GM18861 (cell line): ENCODE results near the gene HAUS3.
A peak's percentile ranks its signal among the peaks of the same experiment; 100 is the strongest.

Experiments
- ATAC-seq: cut with Tn5 transposase; IDR thresholded peaks from one replicate; pipeline ENCODE4 v1.9.1; 2021; ENCODE audit not compliant: unreplicated experiment

Gene HAUS3

DNA sequence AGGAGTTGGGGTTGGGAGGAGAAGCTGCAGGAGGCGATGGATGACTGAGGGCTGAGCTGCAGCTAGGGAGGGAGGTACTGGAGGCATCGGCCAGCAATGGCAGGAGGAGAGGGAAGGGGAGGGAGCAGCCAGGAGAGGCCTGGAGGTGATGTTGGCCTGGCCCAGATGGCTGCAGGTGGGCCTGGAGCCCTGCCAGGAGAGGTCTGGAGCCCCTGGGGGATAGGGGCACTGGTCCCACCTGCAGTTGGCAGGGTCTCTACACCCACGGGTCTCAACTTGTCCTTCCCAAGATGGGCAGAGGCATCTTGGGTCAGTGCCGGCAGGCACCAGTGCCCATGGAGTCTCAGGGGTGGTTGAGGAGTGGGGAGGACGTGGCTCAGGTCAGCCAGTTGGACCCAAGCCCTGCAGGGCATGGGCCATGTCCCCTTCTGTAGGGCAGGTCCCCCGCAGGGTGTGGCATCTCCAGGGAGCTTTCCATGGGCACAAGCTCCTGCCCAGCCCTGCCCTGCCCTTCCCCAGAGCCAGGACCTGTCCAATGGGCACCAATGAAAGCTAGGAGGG lies 22.6 kb upstream of the HAUS3 start:
- ATAC-seq, result no peak

DNA sequence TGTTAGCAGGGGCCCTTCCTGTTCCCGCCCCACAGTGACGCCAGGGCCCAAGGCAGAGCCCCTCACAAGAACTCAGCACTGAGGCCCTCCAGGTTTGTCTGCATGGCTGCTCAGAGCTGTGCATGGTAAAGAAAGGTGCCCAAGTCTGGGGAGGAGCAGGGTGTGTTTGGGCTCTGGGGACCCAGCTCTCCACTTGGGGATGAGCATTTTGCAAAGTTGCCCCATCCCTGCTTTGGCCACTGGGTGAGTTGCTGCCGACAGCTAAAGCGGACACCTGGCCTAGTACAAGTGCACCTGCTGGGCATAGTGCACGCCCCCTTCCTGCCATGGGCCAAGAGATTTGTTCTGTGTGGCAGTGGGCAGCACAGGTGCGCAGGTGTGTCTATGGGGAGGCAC lies 22.0 kb upstream of the HAUS3 start:
- no peak for ATAC-seq

DNA sequence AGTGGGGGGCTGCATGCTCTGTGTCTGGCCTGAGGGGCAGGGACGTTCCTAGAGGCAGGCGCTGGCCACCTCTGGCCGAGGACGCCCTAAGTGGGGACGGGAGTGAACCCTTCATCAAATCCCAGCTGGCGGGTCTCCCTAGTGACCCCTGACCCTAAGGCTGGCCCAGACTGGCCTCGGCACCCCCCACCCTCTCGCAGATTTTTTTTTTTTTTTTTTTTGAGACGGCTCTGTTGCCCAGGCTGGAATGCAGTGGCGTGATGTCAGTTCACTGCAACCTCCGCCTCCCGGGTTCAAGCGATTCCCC lies 21.0 kb upstream of the HAUS3 start:
- no peak for ATAC-seq

DNA sequence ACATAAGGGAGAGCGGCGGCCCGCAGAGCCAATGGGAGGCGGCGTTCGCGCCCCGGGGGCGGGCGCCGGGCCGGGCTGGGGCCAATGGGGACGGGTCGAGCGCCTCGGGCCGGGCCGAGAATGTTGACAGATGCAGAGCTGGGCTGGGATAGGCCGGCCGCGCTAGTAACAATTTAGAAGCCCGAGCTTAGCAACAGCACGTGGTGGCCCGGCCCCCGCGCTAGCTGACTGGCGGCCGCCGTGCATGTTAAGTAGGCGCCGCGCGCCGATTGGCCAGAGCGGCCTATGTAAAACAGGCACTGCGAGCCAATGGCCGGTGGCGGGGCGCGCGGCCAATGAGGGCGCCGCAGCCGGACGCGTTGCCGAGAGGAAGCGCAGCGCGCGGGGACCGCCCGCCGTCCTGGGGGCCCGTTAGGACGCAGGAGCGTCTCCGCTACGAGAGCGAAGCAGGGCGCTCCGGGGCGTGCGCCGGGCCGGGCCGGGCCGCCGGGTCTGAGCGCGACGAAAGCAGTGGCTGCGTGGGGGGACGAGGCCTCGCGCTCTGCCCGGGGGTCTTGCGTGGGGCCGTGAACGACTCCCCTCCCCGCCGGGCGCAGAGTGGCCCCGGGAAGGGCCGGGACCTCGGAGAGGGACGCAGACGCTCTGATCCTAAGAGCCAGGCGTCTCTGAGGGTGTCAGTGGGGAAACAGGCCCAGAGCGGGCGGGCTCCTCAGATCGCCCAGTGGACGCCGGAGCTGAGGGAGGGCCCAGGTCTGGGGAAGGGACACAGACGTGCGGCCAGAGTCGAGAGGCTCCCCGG lies 20.4 kb upstream of the HAUS3 start:
- peak; percentile 88 for ATAC-seq

DNA sequence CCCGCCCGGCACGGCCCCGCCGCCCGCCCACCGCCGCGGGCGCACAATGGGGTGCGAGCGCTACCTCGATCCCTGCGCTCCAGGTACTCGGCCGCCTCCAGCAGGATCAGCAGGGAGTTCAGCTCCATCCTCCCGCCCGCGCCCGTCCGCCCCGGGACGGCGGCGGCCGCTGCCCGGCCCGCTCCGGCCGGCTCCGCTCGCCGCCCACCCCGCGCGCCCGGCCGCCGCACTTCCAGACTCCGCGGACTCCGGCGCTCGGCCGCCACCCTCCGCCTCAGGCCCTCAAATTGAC lies 19.9 kb upstream of the HAUS3 start, which contains the start of gene MXD4:
TSS of gene MXD4 (minus strand) at position 257 of the 292 bp plus-strand sequence. CDS start at position 128, 129 bp downstream.
- ATAC-seq, result no peak

DNA sequence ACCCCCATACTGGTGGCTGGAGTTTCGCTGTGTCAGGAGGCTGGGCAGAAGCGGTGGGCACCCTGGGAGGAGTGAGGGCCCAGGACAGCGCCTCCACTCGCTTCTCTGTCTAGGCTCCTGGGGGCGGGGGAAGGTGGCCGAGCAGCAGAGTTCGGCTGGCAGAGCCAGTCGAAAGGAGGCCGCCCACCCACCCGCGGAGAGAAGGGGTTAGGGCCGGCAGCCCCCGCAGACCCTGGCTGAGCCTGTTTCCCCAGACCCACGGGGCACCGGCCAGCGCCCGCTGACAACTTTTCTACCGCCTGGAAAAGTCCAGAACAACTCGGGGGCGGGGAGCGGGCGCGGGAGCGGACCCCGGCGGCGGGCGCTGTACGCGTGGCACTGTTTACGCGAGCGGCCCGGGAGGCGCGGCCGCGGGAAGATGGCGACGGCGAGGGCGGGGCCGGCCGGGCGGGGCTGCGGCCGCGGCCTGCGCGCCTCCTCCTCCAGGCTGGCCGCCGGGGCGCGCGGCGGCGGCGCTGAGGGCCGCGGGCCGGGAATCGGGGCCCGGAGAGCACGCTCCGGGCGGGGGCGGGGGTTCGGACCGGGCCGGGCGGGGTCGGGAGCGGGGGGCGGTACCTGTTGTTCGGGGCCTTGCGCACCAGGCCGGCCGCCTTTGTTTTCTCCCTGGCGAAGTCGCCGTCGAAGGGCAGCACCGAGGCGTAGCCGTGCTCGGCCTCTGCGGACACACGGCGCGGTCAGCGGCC lies 19.4 kb upstream of the HAUS3 start:
- ATAC-seq, result no peak

DNA sequence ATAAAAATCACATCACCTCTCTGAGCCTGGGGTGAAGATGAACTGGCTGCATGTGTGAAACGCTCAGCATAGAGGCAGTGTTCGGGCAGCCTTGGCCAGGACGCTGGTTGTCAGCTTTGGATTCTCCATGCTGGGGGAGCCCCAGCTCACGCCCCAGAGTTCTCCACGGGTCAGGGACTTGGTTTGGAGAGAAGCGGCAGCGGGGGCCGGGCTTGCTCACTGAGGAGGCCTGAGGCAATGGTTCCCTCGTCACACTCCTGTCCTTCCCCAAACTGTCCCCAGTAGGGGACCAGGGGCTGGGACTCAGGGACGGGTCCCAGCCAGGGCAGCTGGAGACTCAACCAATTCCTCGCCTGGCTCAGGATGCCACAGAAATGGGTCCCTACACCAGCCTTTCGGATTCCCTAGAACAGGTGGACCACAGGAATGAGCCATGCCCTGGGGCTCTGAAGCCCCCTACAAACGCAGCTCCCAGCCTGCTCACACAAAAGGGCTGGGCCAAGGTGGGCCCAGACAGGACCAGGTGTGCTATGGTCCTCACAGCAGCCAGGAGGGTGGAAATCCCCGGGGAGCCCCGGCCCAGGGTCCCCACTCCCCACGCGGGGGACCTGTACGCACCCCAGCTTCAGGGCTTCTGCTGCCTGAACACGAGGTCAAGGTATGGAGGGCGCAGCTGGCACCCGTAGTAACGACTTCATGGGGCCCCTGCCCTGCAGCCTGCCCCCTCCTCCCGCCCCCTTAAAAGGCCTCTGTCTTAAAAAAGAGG lies 18.6 kb upstream of the HAUS3 start:
- ATAC-seq, result no peak

DNA sequence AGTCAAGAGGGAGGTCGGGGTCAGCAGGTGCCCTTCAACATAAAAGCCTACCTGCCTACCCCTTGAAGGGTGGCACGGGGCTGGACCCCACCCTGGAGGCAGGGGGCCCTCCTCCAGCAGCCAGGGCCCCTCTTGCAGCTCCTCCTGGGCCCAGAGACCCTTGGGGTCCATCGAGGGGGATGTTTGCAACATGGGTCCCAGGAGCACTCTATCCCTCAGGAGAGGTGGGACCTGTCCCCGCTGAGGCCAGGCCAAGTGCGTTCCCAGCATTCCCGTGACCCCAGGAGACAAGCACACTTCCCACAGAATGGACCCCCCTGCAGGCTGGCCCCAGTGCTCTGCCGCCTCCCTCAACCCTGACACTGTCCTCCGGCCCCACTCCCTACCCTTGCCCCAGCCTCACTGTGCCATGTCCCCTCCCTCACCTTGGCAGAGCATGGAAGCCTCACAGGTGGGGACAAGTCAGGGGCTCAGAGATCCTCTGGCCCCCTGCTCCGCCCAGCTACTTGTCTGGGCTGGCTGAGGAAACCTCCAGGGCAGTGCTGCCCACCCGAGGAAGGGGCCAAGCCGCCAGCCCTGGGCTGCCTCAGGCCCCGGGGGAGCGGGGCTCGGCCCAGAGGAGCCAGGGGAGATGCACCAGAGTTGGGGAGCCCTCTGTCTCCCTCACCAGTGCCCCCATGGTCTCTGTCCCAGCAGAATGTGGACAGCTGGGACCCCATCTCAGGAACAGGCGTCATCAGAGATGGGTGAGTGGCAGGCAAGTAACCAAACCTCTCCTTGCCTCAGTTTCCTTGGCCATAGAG lies 17.8 kb upstream of the HAUS3 start:
- no peak for ATAC-seq

DNA sequence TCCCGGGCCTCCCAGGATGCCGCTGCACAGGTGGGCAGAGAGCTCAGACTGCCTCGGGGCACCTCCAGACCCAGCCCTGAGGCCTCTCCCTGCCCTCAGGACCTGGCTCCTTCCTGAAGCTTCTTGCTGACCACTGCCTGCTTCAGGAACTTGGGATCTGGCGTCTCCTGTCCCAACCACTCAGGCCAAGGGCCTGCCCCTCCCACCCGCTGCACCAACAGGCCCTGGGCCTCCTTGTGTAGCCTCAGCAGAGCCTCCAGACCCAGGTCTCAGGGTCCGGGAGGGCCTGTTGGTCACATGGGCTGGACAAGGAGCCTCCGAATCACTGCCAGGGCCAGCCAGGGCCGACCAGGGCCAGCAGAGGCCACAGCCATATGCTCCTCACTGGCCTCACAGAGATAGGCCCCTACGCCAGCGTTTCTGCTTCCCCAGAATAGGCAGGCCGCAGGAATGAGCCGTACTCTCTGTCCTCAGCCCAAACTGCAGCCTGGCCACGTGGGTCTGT lies 17.2 kb upstream of the HAUS3 start:
- ATAC-seq, result no peak

DNA sequence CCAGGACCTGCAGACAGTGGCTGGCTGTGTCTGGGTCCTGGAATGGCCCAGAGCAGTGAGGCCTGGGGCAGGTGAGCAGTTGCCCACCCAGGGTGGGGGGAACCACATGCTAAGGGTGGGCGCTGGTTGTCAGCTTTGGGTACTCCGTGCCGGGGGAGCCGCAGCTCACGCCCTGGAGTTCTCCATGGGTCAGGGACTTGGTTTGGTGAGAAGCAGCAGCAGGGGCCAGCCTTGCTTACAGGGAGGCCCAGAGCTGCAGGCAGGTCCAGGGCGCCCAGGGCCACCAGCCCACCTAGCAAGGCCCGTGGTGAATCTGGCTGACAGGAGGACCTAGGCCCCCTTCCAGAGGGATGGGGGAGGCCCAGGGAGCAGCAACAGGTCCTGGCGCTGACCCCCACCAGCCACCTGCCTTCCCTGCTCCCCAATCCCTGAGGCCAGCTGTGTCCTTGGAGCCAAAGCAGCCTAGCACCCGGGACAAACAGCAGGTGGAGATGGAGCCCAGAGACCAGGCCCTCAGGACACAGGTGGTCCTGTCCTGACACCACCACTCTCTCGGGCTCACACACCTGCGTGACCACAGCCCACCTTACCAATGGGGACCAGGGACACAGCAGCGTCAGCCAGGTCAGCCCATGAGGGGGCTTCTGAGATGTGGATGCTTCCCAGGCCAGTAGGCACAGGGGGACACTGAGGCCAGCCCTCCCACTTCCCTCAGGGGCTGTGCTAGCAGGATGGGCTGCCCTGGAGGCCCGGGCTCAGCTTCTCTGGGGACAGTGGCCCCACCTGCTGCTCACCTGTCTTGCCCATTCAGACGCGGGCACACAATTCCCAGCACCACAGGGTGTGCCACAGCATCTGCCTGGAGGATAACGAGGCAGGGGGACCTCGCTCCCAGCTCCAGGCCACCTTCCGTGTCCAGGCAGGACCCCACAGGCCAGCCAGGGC lies 16.4 kb upstream of the HAUS3 start:
- ATAC-seq, result no peak

DNA sequence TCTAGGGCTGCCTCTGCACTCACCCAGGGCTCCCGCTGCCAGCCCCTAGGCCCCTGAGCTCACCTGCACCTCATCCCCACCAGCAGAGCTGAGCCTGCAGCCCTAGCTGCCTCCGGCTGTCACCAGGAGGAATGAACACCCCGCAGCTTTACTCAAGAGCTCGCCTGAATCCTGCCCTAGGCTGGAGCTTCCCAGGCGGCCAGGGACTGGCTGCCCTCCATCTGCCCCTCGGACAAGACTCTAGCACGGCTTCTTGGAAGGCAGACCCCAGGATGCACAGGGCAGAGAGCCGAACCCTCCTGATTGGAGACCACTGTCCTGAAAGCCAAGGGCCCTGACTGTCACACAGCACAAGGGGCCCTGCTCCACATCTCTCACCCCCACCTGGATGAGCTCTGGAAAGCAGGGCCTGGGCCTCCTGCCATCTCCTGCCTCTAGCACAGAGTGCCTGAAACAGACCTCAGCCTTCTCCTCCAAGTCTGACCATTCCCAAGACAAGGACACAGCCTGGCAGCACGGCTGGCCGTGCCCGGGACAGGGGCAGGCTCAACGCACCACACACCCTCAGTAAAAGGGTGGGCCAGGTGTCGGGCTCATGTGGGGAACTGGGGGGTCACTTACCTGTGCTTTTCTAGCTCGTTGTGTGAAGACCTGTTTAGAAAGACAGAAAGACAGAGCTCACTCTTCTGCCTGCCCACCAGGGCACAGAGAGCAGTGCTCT lies 15.6 kb upstream of the HAUS3 start:
- no peak for ATAC-seq

DNA sequence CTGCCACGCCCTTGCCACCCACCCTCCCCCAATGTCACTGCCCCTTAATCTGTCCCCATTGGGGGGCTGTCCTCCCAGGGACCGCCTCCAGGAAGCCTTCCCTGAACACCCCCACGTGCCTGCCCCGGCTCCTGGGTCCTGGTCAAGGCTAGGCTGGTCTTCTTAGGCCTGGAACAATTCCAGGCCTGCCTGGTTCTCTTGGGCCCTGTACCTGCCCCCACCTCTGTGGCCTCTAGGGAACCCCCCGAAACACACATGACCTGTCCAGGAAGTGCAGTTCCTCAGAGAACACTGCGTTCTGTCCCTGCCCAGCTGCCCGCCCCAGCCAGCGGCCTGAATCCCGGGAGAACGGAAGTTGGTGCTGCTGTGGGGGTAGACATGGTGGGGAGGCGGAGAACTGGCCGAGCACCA lies 14.9 kb upstream of the HAUS3 start:
- ATAC-seq, result no peak

DNA sequence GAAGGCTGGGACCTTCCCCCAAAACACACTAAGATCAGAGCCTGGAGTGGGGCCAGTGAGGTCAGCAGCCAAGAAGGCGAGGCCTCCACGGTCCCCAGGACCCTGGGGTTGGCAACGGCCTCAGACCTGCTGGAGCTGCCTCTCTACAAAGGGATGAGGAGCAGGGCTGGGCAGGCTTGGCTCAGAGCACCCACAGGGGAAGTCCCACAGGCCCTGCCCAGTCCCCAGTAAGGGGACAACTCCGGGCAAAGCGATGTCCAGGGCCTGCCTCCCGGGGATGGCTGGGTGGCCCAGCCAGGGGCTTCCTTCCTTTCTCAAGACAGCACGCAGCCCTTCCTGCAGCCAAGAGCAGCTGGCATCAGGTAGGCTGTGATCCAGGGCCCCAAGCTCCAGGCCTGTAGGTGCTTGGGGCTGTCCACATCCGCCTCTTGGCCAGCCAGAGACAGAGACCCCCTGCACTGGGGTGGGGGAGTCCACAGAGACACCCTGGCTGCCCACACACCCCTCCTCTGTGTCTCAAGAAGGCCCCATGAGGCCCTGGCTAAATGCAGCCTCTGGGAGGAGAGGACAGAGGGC lies 14.3 kb upstream of the HAUS3 start:
- ATAC-seq, result no peak

DNA sequence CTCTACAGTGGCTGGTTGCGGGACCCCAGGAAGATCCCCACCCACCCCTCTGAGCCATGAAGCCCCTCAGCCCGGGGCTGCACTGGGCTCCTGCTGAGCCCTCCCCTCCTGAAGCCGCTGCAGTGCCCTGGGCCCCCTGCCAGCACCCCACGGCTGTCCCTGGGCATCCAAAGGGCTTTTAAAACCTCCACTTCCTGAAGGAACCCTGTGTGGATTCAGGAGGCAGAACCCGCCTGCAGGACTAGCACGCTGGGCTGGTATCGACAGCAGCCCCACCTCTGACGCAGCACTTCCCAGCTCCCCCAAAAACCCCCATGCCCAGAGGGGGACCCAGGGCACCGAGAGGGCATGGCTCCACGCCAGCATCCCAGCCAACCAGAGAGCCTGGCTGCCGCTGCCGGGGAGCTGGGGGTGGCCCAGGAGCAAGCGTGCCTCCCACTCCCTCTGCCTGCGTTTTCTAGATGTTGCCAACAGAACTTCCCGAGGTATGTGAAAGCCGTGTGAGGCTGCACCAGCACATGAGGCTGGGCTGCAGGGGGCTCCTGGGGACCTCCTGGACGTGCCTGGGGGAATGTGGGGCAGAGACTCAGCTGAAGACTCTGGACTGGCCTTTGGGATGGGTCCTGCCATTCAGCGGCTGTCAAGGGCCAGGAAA lies 13.7 kb upstream of the HAUS3 start:
- no peak for ATAC-seq

DNA sequence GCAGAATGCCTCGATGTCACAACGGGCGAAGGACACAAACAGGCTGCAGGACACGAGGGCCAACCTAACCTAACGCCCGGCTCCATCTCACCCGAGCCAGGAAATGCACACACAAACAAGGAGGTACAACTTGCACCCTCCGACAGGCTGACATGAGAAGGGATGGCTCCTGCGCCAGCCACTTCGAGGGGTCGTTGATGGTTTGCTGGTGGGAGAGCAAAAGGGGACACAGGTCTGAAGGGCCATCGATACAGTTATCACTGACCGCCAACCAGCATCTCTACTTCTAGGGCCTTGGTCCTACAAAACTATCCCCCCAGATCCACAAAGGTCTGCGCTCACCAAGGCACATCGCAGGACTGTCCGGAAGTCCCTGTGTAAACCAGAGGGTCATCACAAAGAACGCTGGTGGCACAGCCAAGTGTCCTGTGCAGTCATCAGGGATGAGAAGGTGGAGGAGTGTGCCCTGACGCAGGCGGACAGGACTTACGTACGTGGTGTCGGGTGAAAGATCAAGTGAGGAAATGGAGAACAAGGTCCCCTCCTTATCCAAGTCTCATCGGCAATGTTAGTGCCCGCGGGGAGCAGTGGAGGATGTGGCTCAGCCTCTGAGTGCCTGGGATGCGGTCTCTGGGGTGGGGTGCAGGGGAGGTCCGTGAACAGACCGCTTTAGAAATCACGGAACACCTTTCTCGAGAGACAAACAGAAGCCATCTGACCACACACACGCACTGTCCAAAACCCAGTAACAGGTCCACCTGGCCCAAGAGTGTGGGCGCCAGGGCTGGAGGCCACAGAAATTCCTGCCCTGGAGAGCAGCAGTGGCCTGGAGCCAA lies 13.0 kb upstream of the HAUS3 start:
- no peak for ATAC-seq

DNA sequence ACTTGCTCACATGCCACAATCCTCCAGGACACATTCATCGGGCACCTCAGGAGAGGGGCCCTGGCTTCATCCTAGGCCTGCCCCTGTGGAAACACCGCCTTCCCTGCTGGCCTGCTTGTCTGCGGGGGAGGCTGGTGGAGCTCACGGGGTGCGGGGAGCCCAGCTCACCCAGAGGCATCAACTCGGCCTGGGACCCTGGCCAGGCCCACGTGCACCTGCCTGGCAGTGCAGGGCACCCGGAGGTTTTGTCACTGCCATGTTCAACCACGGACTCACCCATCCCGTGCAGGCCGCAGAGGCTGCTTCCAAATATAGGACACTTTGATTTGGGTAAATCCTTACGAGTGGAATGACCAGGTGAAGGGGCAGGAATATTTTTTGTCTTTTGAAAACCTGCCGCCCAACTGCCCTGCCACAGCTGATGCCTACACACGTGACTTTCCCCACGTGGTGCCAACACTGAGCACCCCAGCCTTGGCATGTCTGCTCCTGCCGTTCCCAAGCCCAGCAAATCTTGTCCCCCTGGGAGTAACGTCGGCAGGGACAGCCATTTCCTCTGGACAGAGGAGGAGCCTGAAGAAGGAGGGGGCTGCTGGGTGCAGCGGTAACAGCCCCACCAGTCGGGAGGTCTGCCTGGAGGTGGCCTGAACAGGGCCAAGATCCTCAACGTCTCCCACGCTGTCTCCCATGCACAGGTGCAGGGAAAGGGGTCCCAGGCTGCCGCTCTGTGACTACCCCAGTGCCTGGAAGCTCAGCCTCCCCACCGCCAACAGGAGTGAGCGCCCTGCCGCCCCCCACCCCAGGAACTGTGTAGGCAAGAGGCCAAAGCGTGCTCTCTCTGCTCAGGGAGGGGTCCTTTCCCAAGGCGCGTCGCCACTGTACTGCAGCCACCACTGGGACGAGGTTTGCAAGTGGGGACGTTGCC lies 11.5 kb upstream of the HAUS3 start:
- ATAC-seq, result no peak
